OCI-LY1 (cell line): ENCODE measurements around the gene DOK6.

ENCODE experiments used
- H2AFZ ChIP-seq: fragments of 200-600 bp; sonication (generic), shearing (Covaris generic); 2 replicates; pipeline ENCODE4 v1.6.0; 2014; ENCODE audit warnings: antibody characterized with exemption, mild to moderate bottlenecking, low read length
- H3F3A ChIP-seq: fragments of 200-600 bp; sonication (generic), shearing (Covaris generic); 2 replicates; pipeline ENCODE4 v1.6.0; 2014; ENCODE audit warnings: mild to moderate bottlenecking, antibody characterized with exemption, low read length, moderate library complexity; ENCODE audit not compliant: insufficient read depth
- H3K27ac ChIP-seq: fragments of 200-600 bp; sonication (generic); 2 replicates; pipeline ENCODE4 v1.5.1; 2014; ENCODE audit warnings: low read length, mixed run types, mild to moderate bottlenecking, low read depth; ENCODE audit not compliant: poor library complexity, severe bottlenecking
- H3K27me3 ChIP-seq: fragments of 200-600 bp; sonication (generic); 2 replicates; pipeline ENCODE4 v1.6.0; 2014; ENCODE audit warnings: antibody characterized with exemption, mild to moderate bottlenecking, low read length, moderate library complexity; ENCODE audit not compliant: insufficient read depth
- H3K36me3 ChIP-seq: fragments of 200-600 bp; sonication (generic); 2 replicates; pipeline ENCODE4 v1.6.1; 2014; ENCODE audit warnings: mild to moderate bottlenecking, antibody characterized with exemption, low read length, moderate library complexity, mixed read lengths; ENCODE audit not compliant: insufficient read depth
- H3K4me1 ChIP-seq: fragments of 200-600 bp; sonication (generic); 2 replicates; pipeline ENCODE4 v1.5.1; 2014; ENCODE audit warnings: mild to moderate bottlenecking, low read length, moderate library complexity; ENCODE audit not compliant: insufficient read depth, severe bottlenecking
- H3K4me2 ChIP-seq: fragments of 200-600 bp; sonication (generic), shearing (Covaris generic); 2 replicates; pipeline ENCODE4 v1.6.1; 2014; ENCODE audit warnings: low read length
- H3K4me3 ChIP-seq: fragments of 200-600 bp; sonication (generic); 2 replicates; pipeline ENCODE4 v1.5.1; 2014; ENCODE audit warnings: low read length, low read depth, mild to moderate bottlenecking, mixed read lengths; ENCODE audit not compliant: poor library complexity, severe bottlenecking
- H3K79me2 ChIP-seq: fragments of 200-600 bp; shearing (Covaris generic); 2 replicates; pipeline ENCODE4 v1.6.1; 2016; ENCODE audit warnings: mixed run types, low read length, mixed read lengths; ENCODE audit not compliant: insufficient read depth
- H3K9ac ChIP-seq: fragments of 200-600 bp; sonication (generic), shearing (Covaris generic); 2 replicates; pipeline ENCODE4 v1.6.1; 2014; ENCODE audit warnings: mild to moderate bottlenecking, low read length, mixed read lengths
- H3K9me2 ChIP-seq: fragments of 200-600 bp; sonication (generic), shearing (Covaris generic); 2 replicates; pipeline ENCODE4 v1.6.1; 2014; ENCODE audit warnings: low read depth, mild to moderate bottlenecking, low read length, mixed read lengths
- H3K9me3 ChIP-seq: fragments of 200-600 bp; shearing (Covaris generic); 2 replicates; pipeline ENCODE4 v1.6.1; 2014; ENCODE audit warnings: low read length, mixed read lengths
- H4K20me1 ChIP-seq: fragments of 200-600 bp; sonication (generic), shearing (Covaris generic); 2 replicates; pipeline ENCODE4 v1.6.0; 2016; ENCODE audit warnings: mild to moderate bottlenecking, low read length; ENCODE audit not compliant: insufficient read depth
- EZH2 ChIP-seq: fragments of 200-600 bp; sonication (generic), shearing (Covaris generic); IDR thresholded peaks from 2 replicates; pipeline ENCODE4 v1.8.0; 2017; ENCODE audit warnings: borderline replicate concordance, mixed run types, mild to moderate bottlenecking, antibody characterized with exemption, low read length, moderate library complexity, mixed read lengths
- TF ChIP-seq, protein P1 (sequence below): fragments of 200-600 bp; sonication (generic), shearing (Covaris generic); IDR thresholded peaks from 2 replicates; pipeline ENCODE4 v1.5.1; 2017; ENCODE audit warnings: mild to moderate bottlenecking, antibody characterized with exemption, low read length, moderate library complexity, mixed read lengths

Gene DOK6

DNA sequence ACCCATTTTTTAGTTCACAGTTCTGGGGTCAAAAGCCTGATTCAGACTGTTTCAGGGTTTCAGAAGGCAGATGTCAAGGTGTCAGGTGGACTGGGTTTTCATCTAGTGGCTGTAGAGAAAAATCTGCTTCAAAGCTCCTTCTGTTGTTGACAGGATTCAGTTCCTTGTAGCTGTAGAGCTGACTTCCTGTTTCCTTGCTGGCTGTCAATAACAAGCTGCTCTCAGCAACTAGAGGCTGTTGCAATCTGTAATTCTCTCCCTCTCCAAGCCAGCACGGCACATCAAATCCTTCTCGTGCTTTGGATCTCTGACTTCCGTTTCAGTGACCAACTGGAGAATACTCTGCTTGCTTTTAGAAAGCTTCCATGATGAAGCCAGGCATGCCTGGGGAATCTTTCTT lies 179.4 kb downstream of the DOK6 start:
- H3F3A ChIP-seq = no peaks in the 10 kb centered on the region
- no peaks in the 10 kb centered on the region for H3K36me3 ChIP-seq
- no peak overlapping the region for H3K4me2 ChIP-seq
- H2AFZ ChIP-seq = no peak overlapping the region
- no peak overlapping the region for H3K9ac ChIP-seq
- H3K4me3 ChIP-seq = no peak overlapping the region
- H3K9me2 ChIP-seq = no peaks in the 10 kb centered on the region
- no peaks in the 10 kb centered on the region for H3K4me1 ChIP-seq
- H3K79me2 ChIP-seq = no peaks in the 10 kb centered on the region
- TF ChIP-seq, protein P1, sequence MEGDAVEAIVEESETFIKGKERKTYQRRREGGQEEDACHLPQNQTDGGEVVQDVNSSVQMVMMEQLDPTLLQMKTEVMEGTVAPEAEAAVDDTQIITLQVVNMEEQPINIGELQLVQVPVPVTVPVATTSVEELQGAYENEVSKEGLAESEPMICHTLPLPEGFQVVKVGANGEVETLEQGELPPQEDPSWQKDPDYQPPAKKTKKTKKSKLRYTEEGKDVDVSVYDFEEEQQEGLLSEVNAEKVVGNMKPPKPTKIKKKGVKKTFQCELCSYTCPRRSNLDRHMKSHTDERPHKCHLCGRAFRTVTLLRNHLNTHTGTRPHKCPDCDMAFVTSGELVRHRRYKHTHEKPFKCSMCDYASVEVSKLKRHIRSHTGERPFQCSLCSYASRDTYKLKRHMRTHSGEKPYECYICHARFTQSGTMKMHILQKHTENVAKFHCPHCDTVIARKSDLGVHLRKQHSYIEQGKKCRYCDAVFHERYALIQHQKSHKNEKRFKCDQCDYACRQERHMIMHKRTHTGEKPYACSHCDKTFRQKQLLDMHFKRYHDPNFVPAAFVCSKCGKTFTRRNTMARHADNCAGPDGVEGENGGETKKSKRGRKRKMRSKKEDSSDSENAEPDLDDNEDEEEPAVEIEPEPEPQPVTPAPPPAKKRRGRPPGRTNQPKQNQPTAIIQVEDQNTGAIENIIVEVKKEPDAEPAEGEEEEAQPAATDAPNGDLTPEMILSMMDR = no peak
- TF ChIP-seq EZH2 = no peak
- H3K9me3 ChIP-seq = no peaks in the 10 kb centered on the region
- H3K27ac ChIP-seq = no peak overlapping the region
- H3K27me3 ChIP-seq = no peaks in the 10 kb centered on the region
- no peaks in the 10 kb centered on the region for H4K20me1 ChIP-seq

DNA sequence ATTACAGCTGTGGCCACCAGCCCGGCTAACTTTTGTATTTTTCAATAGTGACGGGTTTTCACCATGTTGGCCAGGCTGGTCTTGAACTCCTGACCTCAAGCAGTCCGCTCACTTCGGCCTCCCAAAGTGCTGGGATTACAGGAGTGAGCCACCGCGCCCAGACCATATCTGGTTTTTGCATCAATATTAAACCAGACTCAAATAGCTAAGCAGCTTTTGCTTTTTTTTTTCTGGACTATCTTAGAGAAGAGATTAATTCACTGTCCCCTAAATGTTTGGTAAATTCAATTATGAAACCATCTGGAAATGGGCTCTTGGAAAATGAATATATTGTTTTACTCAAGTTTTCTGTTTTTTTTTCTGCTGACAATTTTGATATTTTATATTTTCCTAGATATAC lies 183.7 kb downstream of the DOK6 start:
- H2AFZ ChIP-seq = no peak overlapping the region
- H3K4me3 ChIP-seq = no peak overlapping the region
- H3K36me3 ChIP-seq = no peaks in the 10 kb centered on the region
- no peaks in the 10 kb centered on the region for H3K9me2 ChIP-seq
- TF ChIP-seq EZH2 = no peak
- TF ChIP-seq, protein P1 = no peak
- no peaks in the 10 kb centered on the region for H4K20me1 ChIP-seq
- no peaks in the 10 kb centered on the region for H3K4me1 ChIP-seq
- H3K27me3 ChIP-seq = no peaks in the 10 kb centered on the region
- no peaks in the 10 kb centered on the region for H3F3A ChIP-seq
- no peaks in the 10 kb centered on the region for H3K9me3 ChIP-seq
- no peak overlapping the region for H3K9ac ChIP-seq
- no peak overlapping the region for H3K27ac ChIP-seq
- H3K79me2 ChIP-seq = no peaks in the 10 kb centered on the region
- H3K4me2 ChIP-seq = no peak overlapping the region

DNA sequence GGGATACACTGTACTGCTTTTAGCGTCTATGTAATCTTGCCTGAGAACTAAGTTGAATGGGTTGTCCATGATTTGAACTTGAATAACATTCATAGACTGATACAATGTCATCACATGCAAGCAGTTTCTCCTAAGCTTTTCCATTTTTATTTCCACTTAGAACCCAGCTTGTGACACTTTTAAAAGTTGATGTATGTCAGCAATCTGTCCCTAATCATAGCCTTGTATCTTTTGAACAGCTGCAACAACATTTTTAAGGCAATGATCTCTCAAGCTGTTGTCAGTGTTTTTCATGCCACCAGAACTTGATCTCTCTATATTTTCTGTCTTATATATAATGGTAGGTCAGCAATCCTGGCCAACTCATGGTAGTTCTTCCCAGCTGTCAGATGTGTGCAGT lies 185.0 kb downstream of the DOK6 start:
- Histone ChIP-seq H3K9me3 (no peaks in the 10 kb centered on the region), H3K27me3 (no peaks in the 10 kb centered on the region), H3K9ac (no peak overlapping the region), H3K9me2 (no peaks in the 10 kb centered on the region), H3F3A (no peaks in the 10 kb centered on the region), H4K20me1 (no peaks in the 10 kb centered on the region), H3K4me3 (no peak overlapping the region), H2AFZ (no peak overlapping the region), H3K4me2 (no peak overlapping the region), H3K27ac (no peak overlapping the region), H3K79me2 (no peaks in the 10 kb centered on the region), H3K4me1 (no peaks in the 10 kb centered on the region), H3K36me3 (no peaks in the 10 kb centered on the region)
- TF ChIP-seq, protein P1 = no peak
- no peak for TF ChIP-seq EZH2
